ENCODE measurements around the gene C1orf174. TPM values are rescaled to one million over a fixed set of nuclear protein-coding genes. Genes with fewer than 3 reads are reported as not detected.

The C1orf174 gene
- total and polyA plus RNA-seq, 11 donors: 7.9 to 16.4 (median 11.3) TPM

DNA sequence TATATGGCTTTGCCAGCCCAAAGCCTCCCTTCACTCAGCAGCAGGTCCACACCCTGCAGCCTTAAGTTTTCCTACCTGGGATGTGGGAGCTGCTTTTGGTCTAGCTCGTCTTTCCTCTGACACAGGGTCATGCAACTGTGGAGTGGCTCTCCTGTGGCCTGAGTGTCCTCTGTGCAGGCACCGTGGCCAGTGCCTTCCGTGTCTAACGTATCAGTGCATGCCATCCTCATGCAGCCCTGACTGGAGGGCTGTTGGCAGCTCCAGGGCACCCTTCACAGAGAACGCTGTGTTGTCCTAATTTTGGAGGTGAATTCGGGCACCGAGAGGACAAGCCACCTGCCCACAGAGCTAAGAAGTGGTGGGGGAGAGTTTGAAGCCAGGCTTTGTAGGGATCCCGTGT lies 25.7 kb upstream of the C1orf174 start:
- ATAC-seq (no peak), DNase-seq (no peak)
- TF ChIP-seq, protein P1, sequence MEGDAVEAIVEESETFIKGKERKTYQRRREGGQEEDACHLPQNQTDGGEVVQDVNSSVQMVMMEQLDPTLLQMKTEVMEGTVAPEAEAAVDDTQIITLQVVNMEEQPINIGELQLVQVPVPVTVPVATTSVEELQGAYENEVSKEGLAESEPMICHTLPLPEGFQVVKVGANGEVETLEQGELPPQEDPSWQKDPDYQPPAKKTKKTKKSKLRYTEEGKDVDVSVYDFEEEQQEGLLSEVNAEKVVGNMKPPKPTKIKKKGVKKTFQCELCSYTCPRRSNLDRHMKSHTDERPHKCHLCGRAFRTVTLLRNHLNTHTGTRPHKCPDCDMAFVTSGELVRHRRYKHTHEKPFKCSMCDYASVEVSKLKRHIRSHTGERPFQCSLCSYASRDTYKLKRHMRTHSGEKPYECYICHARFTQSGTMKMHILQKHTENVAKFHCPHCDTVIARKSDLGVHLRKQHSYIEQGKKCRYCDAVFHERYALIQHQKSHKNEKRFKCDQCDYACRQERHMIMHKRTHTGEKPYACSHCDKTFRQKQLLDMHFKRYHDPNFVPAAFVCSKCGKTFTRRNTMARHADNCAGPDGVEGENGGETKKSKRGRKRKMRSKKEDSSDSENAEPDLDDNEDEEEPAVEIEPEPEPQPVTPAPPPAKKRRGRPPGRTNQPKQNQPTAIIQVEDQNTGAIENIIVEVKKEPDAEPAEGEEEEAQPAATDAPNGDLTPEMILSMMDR (IDR thresholded peaks at IDR 0.05): no peak
- TF ChIP-seq POLR2A (IDR thresholded peaks at IDR 0.05): no peak
- intact Hi-C loops (cut with DNase I): no loop called here
- 79 to 85% (median 82%) methylated on average over 8 of the region's 8 CpGs for WGBS, 4 donors
- Histone ChIP-seq H3K4me1 (no peaks in the 10 kb centered on the region), H3K27ac (no peak overlapping the region), H3K9me3 (no peaks in the 10 kb centered on the region), H3K4me3 (no peak overlapping the region), H3K36me3 (no peaks in the 10 kb centered on the region), H3K27me3 (peaks cover 0 to 42% (median 7%) of the 10 kb centered on the region in 9 donors)

- 75 to 82% (median 82%) methylated on average over 9 to 12 of the region's 12 CpGs for WGBS, 4 donors
- no peak for ATAC-seq
- DNase-seq: no peak
- intact Hi-C loops (cut with DNase I): no loop called here
- Histone ChIP-seq H3K4me1 (no peaks in the 10 kb centered on the region), H3K4me3 (no peak overlapping the region), H3K27ac (no peak overlapping the region), H3K9me3 (no peaks in the 10 kb centered on the region), H3K36me3 (no peaks in the 10 kb centered on the region), H3K27me3 (peaks cover 0 to 42% (median 7%) of the 10 kb centered on the region in 9 donors)
- TF ChIP-seq POLR2A (IDR thresholded peaks at IDR 0.05): no peak
- TF ChIP-seq, protein P1 (IDR thresholded peaks at IDR 0.05): no peak
Observed at GRCh38 chr1:3925256-3925655, 25.2 kb upstream of the C1orf174 start.

- intact Hi-C loops (cut with DNase I): no loop called here
- DNase-seq (peak in 1 of 5 donors; percentile 35), ATAC-seq (no peak)
- no peaks in the 10 kb centered on the region for H3K9me3 ChIP-seq
- H3K4me1 ChIP-seq: no peaks in the 10 kb centered on the region
- H3K36me3 ChIP-seq: no peaks in the 10 kb centered on the region
- H3K27me3 ChIP-seq: peaks cover 0 to 42% (median 7%) of the 10 kb centered on the region in 9 donors
- H3K27ac ChIP-seq: no peak overlapping the region
- no peak for TF ChIP-seq POLR2A (IDR thresholded peaks at IDR 0.05)
- TF ChIP-seq, protein P1 (IDR thresholded peaks at IDR 0.05): no peak
- 19 to 48% (median 31%) methylated on average over 2 to 3 of the region's 3 CpGs for WGBS, 4 donors
- H3K4me3 ChIP-seq: no peak overlapping the region
Observed at GRCh38 chr1:3924825-3925220, 24.8 kb upstream of the C1orf174 start.

GRCh38 chr1:3924186-3924824 lies 24.2 kb upstream of the C1orf174 start:
- DNase-seq (peak in 1 of 5 donors; percentile 52), ATAC-seq (no peak)
- no peak for TF ChIP-seq POLR2A (IDR thresholded peaks at IDR 0.05)
- TF ChIP-seq, protein P1 (IDR thresholded peaks at IDR 0.05): no peak
- WGBS, 4 donors: 36 to 40% (median 36%) methylated on average over 10 to 13 of the region's 13 CpGs
- Histone ChIP-seq H3K9me3 (no peaks in the 10 kb centered on the region), H3K4me1 (no peaks in the 10 kb centered on the region), H3K27me3 (peaks cover 0 to 47% (median 11%) of the 10 kb centered on the region in 9 donors), H3K36me3 (no peaks in the 10 kb centered on the region), H3K4me3 (no peak overlapping the region), H3K27ac (no peak overlapping the region)
- intact Hi-C loops (cut with DNase I): no loop called here

All from heart left ventricle (tissue), 16 donors.